Measurements from ENCODE around the gene CDH23.

DNA sequence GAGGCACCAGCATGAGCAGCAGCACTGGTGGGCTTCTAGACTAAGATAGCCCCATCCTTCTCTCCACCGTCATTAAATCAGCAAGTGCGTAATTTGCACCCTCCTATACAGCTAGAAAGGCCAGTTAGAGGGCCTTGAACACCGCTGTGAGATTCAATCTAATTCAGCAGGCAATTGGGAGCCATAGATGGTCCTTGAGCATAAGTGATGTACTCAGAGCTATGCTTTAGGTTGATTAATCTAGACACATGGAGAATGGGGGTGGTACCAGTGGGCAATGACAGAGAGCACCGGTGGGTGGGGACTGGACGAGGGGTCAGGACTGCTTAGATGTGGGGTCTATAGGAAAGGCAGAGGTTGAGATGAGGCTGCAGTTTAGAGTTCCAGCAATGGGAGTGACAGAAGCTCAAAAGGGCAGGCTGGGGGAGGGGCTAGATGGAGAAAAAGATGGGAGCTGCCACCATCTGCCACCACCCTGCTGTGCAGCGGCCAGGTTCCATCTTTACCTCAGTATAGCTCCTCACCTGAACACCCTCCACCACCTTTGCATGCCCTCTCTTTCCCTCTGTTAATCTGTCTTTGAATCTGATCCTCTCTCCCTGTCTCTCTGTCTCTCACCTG, 235.6 kb downstream of the CDH23 start:
- TF ChIP-seq, protein P1, sequence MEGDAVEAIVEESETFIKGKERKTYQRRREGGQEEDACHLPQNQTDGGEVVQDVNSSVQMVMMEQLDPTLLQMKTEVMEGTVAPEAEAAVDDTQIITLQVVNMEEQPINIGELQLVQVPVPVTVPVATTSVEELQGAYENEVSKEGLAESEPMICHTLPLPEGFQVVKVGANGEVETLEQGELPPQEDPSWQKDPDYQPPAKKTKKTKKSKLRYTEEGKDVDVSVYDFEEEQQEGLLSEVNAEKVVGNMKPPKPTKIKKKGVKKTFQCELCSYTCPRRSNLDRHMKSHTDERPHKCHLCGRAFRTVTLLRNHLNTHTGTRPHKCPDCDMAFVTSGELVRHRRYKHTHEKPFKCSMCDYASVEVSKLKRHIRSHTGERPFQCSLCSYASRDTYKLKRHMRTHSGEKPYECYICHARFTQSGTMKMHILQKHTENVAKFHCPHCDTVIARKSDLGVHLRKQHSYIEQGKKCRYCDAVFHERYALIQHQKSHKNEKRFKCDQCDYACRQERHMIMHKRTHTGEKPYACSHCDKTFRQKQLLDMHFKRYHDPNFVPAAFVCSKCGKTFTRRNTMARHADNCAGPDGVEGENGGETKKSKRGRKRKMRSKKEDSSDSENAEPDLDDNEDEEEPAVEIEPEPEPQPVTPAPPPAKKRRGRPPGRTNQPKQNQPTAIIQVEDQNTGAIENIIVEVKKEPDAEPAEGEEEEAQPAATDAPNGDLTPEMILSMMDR (IDR thresholded peaks at IDR 0.05) = no peak
- no peak for TF ChIP-seq ZFX (IDR thresholded peaks at IDR 0.05; ENCODE audit: borderline replicate concordance)

Measured in 22Rv1 (cell line).